IMR-90 (cell line): ENCODE data around the gene ACTR10. TPM values are rescaled to one million over a fixed set of nuclear protein-coding genes. Genes with fewer than 3 reads are reported as not detected.

Experiments
- ATAC-seq: fragments of 200-7000 bp; cut with Tn5 transposase; 2 replicates; pipeline ENCODE4 v1.9.1; 2020; ENCODE audit warnings: low read depth, mild to moderate bottlenecking, moderate library complexity
- BruUV-seq: library from RNA; stranded (reverse); fragments of 400-500 nt; replicated peaks from 2 replicates; lab custom pipeline; 2021; lab: Mats Ljungman, UMichigan
- CTCF ChIA-PET: fragments of 300-600 bp; formaldehyde crosslinking; extraction: SDS; loops from one replicate; lab custom pipeline; 2021; ENCODE audit warnings: antibody characterized with exemption; lab: Yijun Ruan, JAX
- POLR2A ChIA-PET: fragments of 300-600 bp; sonication (Branson Sonifier 250); formaldehyde crosslinking; loops from one replicate; lab custom pipeline; 2022; ENCODE audit warnings: antibody characterized with exemption; ENCODE audit not compliant: unreplicated experiment; lab: Charles Lee
- DNase-seq: peaks from one replicate; pipeline ENCODE4 v3.0.0; 2013
- H2AFZ ChIP-seq: replicated peaks from 2 replicates; pipeline ENCODE3; 2013; ENCODE audit warnings: low read length, mild to moderate bottlenecking; ENCODE audit not compliant: poor library complexity
- H2AK5ac ChIP-seq: 2 replicates; pipeline ENCODE4 v1.6.1; 2013; ENCODE audit warnings: low read depth, low read length, inconsistent platforms
- H2AK9ac ChIP-seq: replicated peaks from 2 replicates; pipeline ENCODE3; 2013; ENCODE audit warnings: mild to moderate bottlenecking, low read depth, low read length, moderate library complexity; ENCODE audit not compliant: poor library complexity
- H2BK120ac ChIP-seq: 2 replicates; pipeline ENCODE4 v1.6.1; 2013; ENCODE audit warnings: low read depth, low read length, inconsistent platforms
- H2BK15ac ChIP-seq: 3 replicates; pipeline ENCODE4 v1.6.1; 2013; ENCODE audit warnings: low read depth, low read length, inconsistent platforms
- H2BK20ac ChIP-seq: 2 replicates; pipeline ENCODE4 v1.6.1; 2013; ENCODE audit warnings: low read depth, mild to moderate bottlenecking, inconsistent platforms, low read length, moderate library complexity
- H2BK5ac ChIP-seq: 2 replicates; pipeline ENCODE4 v1.6.1; 2013; ENCODE audit warnings: mild to moderate bottlenecking, low read depth, low read length, inconsistent platforms; ENCODE audit not compliant: poor library complexity, severe bottlenecking
- H3K14ac ChIP-seq: replicated peaks from 2 replicates; pipeline ENCODE4 v1.6.1; 2013; ENCODE audit warnings: low read depth, low read length, inconsistent platforms
- H3K18ac ChIP-seq: 2 replicates; pipeline ENCODE4 v1.6.1; 2013; ENCODE audit warnings: low read depth, low read length, control low read depth
- H3K23ac ChIP-seq: 2 replicates; pipeline ENCODE4 v1.6.1; 2013; ENCODE audit warnings: low read depth, low read length, inconsistent platforms
- H3K27ac ChIP-seq: 2 replicates; pipeline ENCODE4 v1.5.1; 2013; ENCODE audit warnings: mild to moderate bottlenecking, control low read depth, low read length; ENCODE audit not compliant: insufficient read depth
- H3K27me3 ChIP-seq: 2 replicates; pipeline ENCODE4 v1.6.1; 2013; ENCODE audit warnings: low read length; ENCODE audit not compliant: control insufficient read depth, insufficient read depth
- H3K36me3 ChIP-seq: 2 replicates; pipeline ENCODE4 v1.6.1; 2013; ENCODE audit warnings: low read length, mixed read lengths; ENCODE audit not compliant: control insufficient read depth, insufficient read depth
- H3K4ac ChIP-seq: 2 replicates; pipeline ENCODE4 v1.6.1; 2013; ENCODE audit warnings: low read depth, low read length, inconsistent platforms
- H3K4me1 ChIP-seq: 2 replicates; pipeline ENCODE4 v1.6.1; 2013; ENCODE audit warnings: low read length, mixed read lengths; ENCODE audit not compliant: control insufficient read depth, insufficient read depth
- H3K4me2 ChIP-seq: 2 replicates; pipeline ENCODE4 v1.6.1; 2013; ENCODE audit warnings: low read depth, mild to moderate bottlenecking, control low read depth, low read length, moderate library complexity
- H3K4me3 ChIP-seq: 2 replicates; pipeline ENCODE4 v1.5.1; 2013; ENCODE audit warnings: low read depth, mild to moderate bottlenecking, control low read depth, low read length, moderate library complexity; ENCODE audit not compliant: insufficient read depth
- H3K56ac ChIP-seq: 2 replicates; pipeline ENCODE4 v1.6.1; 2013; ENCODE audit warnings: low read length, inconsistent platforms; ENCODE audit not compliant: insufficient read depth; ENCODE audit errors: extremely low read depth
- H3K79me1 ChIP-seq, 2 experiments: 2 replicates each; pipeline ENCODE4 v1.6.1; 2013; ENCODE audit warnings: low read length in 2 of 2, inconsistent platforms in 1 of 2, low read depth in 1 of 2
- H3K9ac ChIP-seq: 2 replicates; pipeline ENCODE4 v1.6.1; 2013; ENCODE audit warnings: low read depth, low read length, control low read depth
- H3K9me1 ChIP-seq: 2 replicates; pipeline ENCODE4 v1.6.1; 2013; ENCODE audit warnings: low read length, inconsistent platforms; ENCODE audit not compliant: insufficient read depth
- H3K9me3 ChIP-seq: 2 replicates; pipeline ENCODE4 v1.6.1; 2013; ENCODE audit warnings: low read length; ENCODE audit not compliant: control insufficient read depth, insufficient read depth
- H4K20me1 ChIP-seq: 2 replicates; pipeline ENCODE4 v1.6.1; 2013; ENCODE audit warnings: low read length, inconsistent platforms; ENCODE audit not compliant: insufficient read depth
- H4K5ac ChIP-seq: 2 replicates; pipeline ENCODE4 v1.6.1; 2013; ENCODE audit warnings: mild to moderate bottlenecking, low read depth, low read length, control low read depth
- H4K8ac ChIP-seq, 2 experiments: 2 replicates each; pipeline ENCODE4 v1.6.1; 2013; ENCODE audit warnings: low read depth in 2 of 2, low read length in 2 of 2, control low read depth in 1 of 2, inconsistent platforms in 1 of 2
- H4K91ac ChIP-seq: 2 replicates; pipeline ENCODE4 v1.6.1; 2013; ENCODE audit warnings: low read depth, low read length, inconsistent platforms; ENCODE audit not compliant: insufficient read depth
- MAFK ChIP-seq: IDR thresholded peaks from 2 replicates; pipeline ENCODE4 v1.6.1; 2012; ENCODE audit warnings: low read depth, low read length, improper control_type of control experiment
- MAZ ChIP-seq: IDR thresholded peaks from 2 replicates; pipeline ENCODE4 v1.6.1; 2012; ENCODE audit warnings: low read depth, mild to moderate bottlenecking, low read length, improper control_type of control experiment, moderate library complexity, borderline replicate concordance
- SMC3 ChIP-seq: fragments of 150-350 bp; IDR thresholded peaks from 2 replicates; pipeline ENCODE4 v1.6.1; 2016; ENCODE audit warnings: low read depth, mild to moderate bottlenecking, antibody characterized with exemption, low read length, moderate library complexity
- WGBS, 2 experiments: methylation state at CpG; one replicate each; pipeline versions ENCODE4 v1.1.5 to v1.1.7; 2013; ENCODE audit warnings: missing lambda C conversion rate in 2 of 2; ENCODE audit not compliant: insufficient read length in 1 of 2; ENCODE audit errors: extremely low coverage in 2 of 2; 5-methylcytosine and 5-hydroxymethylcytosine counted together
- dilution Hi-C: fragments of 300-500 bp; cut with HindIII; formaldehyde crosslinking; loops from one replicate; pipeline ENCODE4 v1.14.3; 2018; ENCODE audit warnings: low sequenced_read_pairs; ENCODE audit not compliant: unreplicated experiment
- in situ Hi-C: fragments of 300-500 bp; cut with MboI; formaldehyde crosslinking; loops from 3 replicates; pipeline ENCODE4 v1.14.3; 2019; ENCODE audit warnings: low sequenced_read_pairs, inconsistent platforms, mixed read lengths
- intact Hi-C: fragments of 100-400 bp; cut with micrococcal nuclease; formaldehyde crosslinking; loops from 2 replicates; pipeline ENCODE4 v1.10.0; 2022
- polyA plus RNA-seq, 3 experiments: library from polyadenylated mRNA; depleted of rRNA; stranded (reverse); fragments of >200 nt; gene quantifications; 2 replicates each; pipeline ENCODE4 v1.2.3, GENCODE V29; 2012; ENCODE audit warnings: low replicate concordance in 1 of 3
- total RNA-seq: library from RNA; depleted of rRNA; stranded (reverse); fragments of >200 nt; gene quantifications from 2 replicates; pipeline ENCODE4 v1.2.3, GENCODE V29; 2012
- TF ChIP-seq, protein P1 (sequence below): fragments of 150-350 bp; IDR thresholded peaks from 2 replicates; pipeline ENCODE4 v1.6.1; 2016; ENCODE audit warnings: low read depth, mild to moderate bottlenecking, low read length, moderate library complexity, borderline replicate concordance

Gene ACTR10
- total and polyA plus RNA-seq, 2 of the 4 experiments (the other 2 are of a cell fraction), result 71.0 to 71.7 TPM

DNA sequence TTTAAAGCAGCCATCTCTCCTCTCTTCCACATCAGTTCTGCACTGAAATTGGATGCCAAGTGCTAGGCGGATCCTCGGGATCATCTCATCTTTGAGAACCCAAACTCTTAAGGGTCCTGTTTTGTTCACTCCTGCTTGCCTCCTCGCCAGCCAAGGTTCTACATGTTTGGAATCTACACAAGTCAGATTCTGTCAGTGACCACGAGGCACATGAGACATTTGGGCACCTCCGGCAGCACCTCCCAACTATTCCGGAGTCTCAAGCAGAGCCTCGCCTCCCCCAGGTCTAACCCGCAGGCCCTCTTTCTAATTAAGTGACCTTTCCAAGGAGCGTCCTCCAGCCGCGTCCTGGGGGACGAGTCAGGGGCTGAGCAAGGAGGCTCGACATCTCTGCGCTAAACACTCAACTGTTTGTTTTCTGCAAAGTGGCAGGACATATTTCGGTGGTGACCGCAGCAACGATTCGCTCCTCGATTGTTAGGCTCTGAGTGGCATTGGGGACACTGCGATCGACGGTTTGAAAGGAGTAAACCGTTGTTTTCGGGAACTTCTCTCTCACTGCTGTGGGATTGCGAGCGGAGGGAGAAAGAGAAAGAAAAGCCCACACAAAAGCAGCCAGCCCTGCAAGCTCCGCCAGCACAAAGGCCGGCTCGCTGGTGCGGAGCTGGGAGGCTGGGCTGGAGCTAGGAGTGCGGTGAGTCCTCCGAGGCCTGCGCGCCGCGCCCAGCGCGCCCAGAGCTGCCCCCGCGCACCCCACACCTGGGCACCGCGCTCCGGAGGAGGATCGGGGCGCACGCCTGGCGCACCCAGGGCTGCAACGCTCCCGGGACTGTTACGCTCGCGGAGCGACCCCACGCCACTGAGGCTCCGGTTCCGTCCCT is 48.6 kb upstream of the ACTR10 start:
- dilution Hi-C loops (no loop called here), intact Hi-C loops (no loop called here), in situ Hi-C loops (no loop called here)
- Histone ChIP-seq H3K23ac (peak overlapping the region; percentile 94), H3K36me3 (no peaks in the 10 kb centered on the region), H3K9me1 (peaks cover 4% of the 10 kb centered on the region; the same call in 1 of the 2 replicates), H3K56ac (peak overlapping the region; percentile 18; the same call in 1 of the 2 replicates), H3K14ac (no peak overlapping the region), H3K4me1 (peaks cover 3% of the 10 kb centered on the region; the same call in 1 of the 2 replicates), H2BK5ac (no peak overlapping the region), H2BK120ac (peak overlapping the region; percentile 25; the same call in 1 of the 2 replicates), H2AK9ac (peak overlapping the region; percentile 52), H3K4me2 (peak overlapping the region; percentile 65), H3K4me3 (peak overlapping the region; percentile 53), H3K9me3 (no peaks in the 10 kb centered on the region), H4K20me1 (no peaks in the 10 kb centered on the region), H2AK5ac (no peak overlapping the region), H2BK20ac (no peak overlapping the region), H4K5ac (no peak overlapping the region), H3K9ac (peak overlapping the region; percentile 63), H3K27me3 (peaks cover 33% of the 10 kb centered on the region), H3K27ac (no peak overlapping the region; the same call in 1 of the 2 replicates), H3K4ac (0 out of 2 replicates have a peak overlapping the region, but pooled peaks have one; percentile 33), H2BK15ac (no peak overlapping the region), H2AFZ (peak overlapping the region; percentile 88), H4K8ac (no peak overlapping the region), H4K91ac (no peak overlapping the region), H3K79me1 (no peaks in the 10 kb centered on the region), H3K18ac (no peak overlapping the region)
- DNase-seq (peak; percentile 42), ATAC-seq (peak; percentile 73)
- no TSS peak for BruUV-seq
- TF ChIP-seq, protein P1, sequence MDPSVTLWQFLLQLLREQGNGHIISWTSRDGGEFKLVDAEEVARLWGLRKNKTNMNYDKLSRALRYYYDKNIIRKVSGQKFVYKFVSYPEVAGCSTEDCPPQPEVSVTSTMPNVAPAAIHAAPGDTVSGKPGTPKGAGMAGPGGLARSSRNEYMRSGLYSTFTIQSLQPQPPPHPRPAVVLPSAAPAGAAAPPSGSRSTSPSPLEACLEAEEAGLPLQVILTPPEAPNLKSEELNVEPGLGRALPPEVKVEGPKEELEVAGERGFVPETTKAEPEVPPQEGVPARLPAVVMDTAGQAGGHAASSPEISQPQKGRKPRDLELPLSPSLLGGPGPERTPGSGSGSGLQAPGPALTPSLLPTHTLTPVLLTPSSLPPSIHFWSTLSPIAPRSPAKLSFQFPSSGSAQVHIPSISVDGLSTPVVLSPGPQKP, result no peak
- TF ChIP-seq MAFK (no peak), SMC3 (no peak), MAZ (no peak)
- POLR2A ChIA-PET, result no interaction called here
- 2% methylated on average over 30 of the region's 56 CpGs; no CpG with 5 or more reads in 1 of the 2 experiments for WGBS, 2 experiments
- CTCF ChIA-PET, result no interaction called here
